Psoas muscle (tissue), 8 donors: ENCODE data around the gene WDR18. TPM values are rescaled to one million over a fixed set of nuclear protein-coding genes. Genes with fewer than 3 reads are reported as not detected.

ENCODE experiments used
- ATAC-seq, 4 donors: fragments of 200-7000 bp; cut with Tn5 transposase; one replicate each; pipeline ENCODE4 v1.9.1; 2020; ENCODE audit warnings: moderate library complexity in 3 of 4, mild to moderate bottlenecking in 2 of 4
- DNase-seq, 2 donors: peaks; one replicate each; pipeline ENCODE4 v3.0.0-alpha.2; 2020
- H3K27ac ChIP-seq: fragments of 200-600 bp; one replicate; pipeline ENCODE4 v1.8.0; 2022
- H3K27me3 ChIP-seq, 3 donors: fragments of 200-600 bp in 1 of 3; one replicate each; pipeline versions ENCODE4 v1.6.1 to v1.8.0; 2013 to 2022; ENCODE audit warnings: low read length in 2 of 3, mild to moderate bottlenecking in 2 of 3, moderate library complexity in 1 of 3; ENCODE audit not compliant: insufficient read depth in 3 of 3
- H3K36me3 ChIP-seq, 2 donors: fragments of 200-600 bp in 1 of 2; one replicate each; pipeline versions ENCODE4 v1.6.1 to v1.8.0; 2013 to 2022; ENCODE audit warnings: low read depth in 1 of 2, mild to moderate bottlenecking in 1 of 2, moderate library complexity in 1 of 2; ENCODE audit not compliant: insufficient read depth in 1 of 2
- H3K4me1 ChIP-seq: fragments of 200-600 bp; one replicate; pipeline ENCODE4 v1.8.0; 2022
- H3K4me3 ChIP-seq: fragments of 200-600 bp; one replicate; pipeline ENCODE4 v1.8.0; 2022; ENCODE audit warnings: mild to moderate bottlenecking
- H3K9me3 ChIP-seq: fragments of 200-600 bp; one replicate; pipeline ENCODE4 v1.8.0; 2022
- CTCF ChIP-seq: fragments of 200-600 bp; IDR thresholded peaks from one replicate; pipeline ENCODE4 v1.8.0; 2022; ENCODE audit warnings: antibody characterized with exemption
- WGBS, 3 donors: extraction: QIAGEN DNeasy Blood & Tissue Kit; methylation state at CpG; one replicate each; pipeline versions ENCODE4 v1.1.6 to v1.1.7; 2013; 5-methylcytosine and 5-hydroxymethylcytosine counted together
- intact Hi-C, 2 donors: fragments of 100-400 bp; cut with DNase I; formaldehyde crosslinking; loops; one replicate each; pipeline versions ENCODE4 v1.11.0 to v1.14.2; 2022
- polyA plus RNA-seq, 3 donors: library from polyadenylated mRNA; stranded (reverse); fragments of 200-250 nt; gene quantifications; one replicate each; pipeline ENCODE4 v1.2.3, GENCODE V29; 2013
- total RNA-seq, 4 donors: library from RNA; stranded (reverse); fragmentation: NEBNext Ultra II Directional in 2 of 4; extraction: Animal tissue kit (Norgen Biotek cat#: 25700) in 2 of 4; gene quantifications; one replicate each; pipeline versions ENCODE4 v1.2.1 to v1.2.4, GENCODE V29; 2021 to 2023
- donor health status: healthy with polysubstance abuse.
- donor health status: DM: no; HTN: no; CAD: no; lungs with moderate emphysema.
- donor health status: Bipolar disorder and iron deficiency.
- donor health status: healthy.
- donor health status: DM: yes; HTN: yes; CAD: no.
- donor health status: DM: no; HTN: no; CAD: no.
- donor health status: DM: no; HTN: no; CAD: no.
- donor health status: DM: yes; HTN: yes; CAD: no.

Gene WDR18
- total and polyA plus RNA-seq, 7 donors = 17.4 to 77.9 (median 28.0) TPM

- H3K9me3 ChIP-seq = no peaks in the 10 kb centered on the region
- H3K27ac ChIP-seq = no peak overlapping the region
- H3K27me3 ChIP-seq = no peaks in the 10 kb centered on the region
- DNase-seq (no peak), ATAC-seq (no peak)
- H3K4me3 ChIP-seq = no peak overlapping the region
- peaks cover 0 to 36% of the 10 kb centered on the region in 2 donors for H3K36me3 ChIP-seq
- TF ChIP-seq CTCF = no peak
- H3K4me1 ChIP-seq = no peaks in the 10 kb centered on the region
- intact Hi-C loops = no loop called here
- 97 to 98% (median 97%) methylated on average over 18 to 19 of the region's 19 CpGs for WGBS, 3 donors
These were observed 19.1 kb upstream of the WDR18 start for GRCh38 chr19:964761-965694.

- Histone ChIP-seq H3K4me1 (no peaks in the 10 kb centered on the region), H3K27me3 (no peaks in the 10 kb centered on the region), H3K4me3 (no peak overlapping the region), H3K36me3 (peaks cover 0 to 46% of the 10 kb centered on the region in 2 donors), H3K9me3 (peaks cover 15% of the 10 kb centered on the region), H3K27ac (no peak overlapping the region)
- ATAC-seq (no peak), DNase-seq (no peak)
- intact Hi-C loops = no loop called here
- 57 to 71% (median 63%) methylated on average over 16 to 17 of the region's 17 CpGs for whole genome bisulfite sequencing, 3 donors
- no peak for TF ChIP-seq CTCF
These were observed 17.6 kb upstream of the WDR18 start for GRCh38 chr19:966485-967088.

GRCh38 chr19:970695-971094 is 13.4 kb upstream of the WDR18 start:
- TF ChIP-seq CTCF = peak; percentile 41
- ATAC-seq (no peak), DNase-seq (no peak)
- Histone ChIP-seq H3K27ac (no peak overlapping the region), H3K27me3 (peaks cover 0 to 7% (median 0%) of the 10 kb centered on the region in 3 donors), H3K4me1 (no peaks in the 10 kb centered on the region), H3K4me3 (no peak overlapping the region), H3K36me3 (peaks cover 0 to 44% of the 10 kb centered on the region in 2 donors), H3K9me3 (peaks cover 17% of the 10 kb centered on the region)
- intact Hi-C loops = no loop called here
- 92 to 94% (median 94%) methylated on average over 14 of the region's 14 CpGs for WGBS, 3 donors

DNA sequence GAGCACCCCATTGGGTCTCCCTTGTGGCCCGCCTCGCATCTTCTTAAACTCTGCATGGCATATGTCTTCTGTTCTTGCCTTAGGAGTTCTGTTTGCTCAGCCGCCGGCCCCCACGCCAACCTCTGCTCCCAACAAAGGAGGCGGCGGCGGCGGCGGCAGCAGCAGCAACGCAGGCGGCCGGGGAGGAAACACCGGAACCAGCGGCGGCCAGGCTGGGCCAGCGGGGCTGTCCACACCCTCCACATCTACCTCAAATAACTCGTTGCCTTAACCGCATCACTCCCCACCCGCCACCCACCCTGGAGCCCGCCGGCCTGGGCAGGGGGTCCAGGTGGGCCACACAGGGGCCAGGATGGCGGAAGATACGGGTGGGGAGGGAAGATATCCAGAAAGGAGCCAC is 12.3 kb upstream of the WDR18 start:
- Histone ChIP-seq H3K9me3 (peaks cover 17% of the 10 kb centered on the region), H3K4me3 (no peak overlapping the region), H3K36me3 (peaks cover 0 to 41% of the 10 kb centered on the region in 2 donors), H3K27ac (no peak overlapping the region), H3K27me3 (peaks cover 0 to 7% (median 0%) of the 10 kb centered on the region in 3 donors), H3K4me1 (no peaks in the 10 kb centered on the region)
- intact Hi-C loops = no loop called here
- DNase-seq = no peak
- no peak for ATAC-seq
- no peak for TF ChIP-seq CTCF
- 94 to 96% (median 95%) methylated on average over 22 to 24 of the region's 24 CpGs for WGBS, 3 donors
